Measurements from ENCODE around the gene PRDM10. TPM values are rescaled to one million over a fixed set of nuclear protein-coding genes. Genes with fewer than 3 reads are reported as not detected.
A peak's percentile ranks its signal among the peaks of the same experiment; 100 is the strongest.

The PRDM10 gene
- total RNA-seq, 6 donors from 2014 or later = 6.8 to 13.9 (median 12.7) TPM

DNA sequence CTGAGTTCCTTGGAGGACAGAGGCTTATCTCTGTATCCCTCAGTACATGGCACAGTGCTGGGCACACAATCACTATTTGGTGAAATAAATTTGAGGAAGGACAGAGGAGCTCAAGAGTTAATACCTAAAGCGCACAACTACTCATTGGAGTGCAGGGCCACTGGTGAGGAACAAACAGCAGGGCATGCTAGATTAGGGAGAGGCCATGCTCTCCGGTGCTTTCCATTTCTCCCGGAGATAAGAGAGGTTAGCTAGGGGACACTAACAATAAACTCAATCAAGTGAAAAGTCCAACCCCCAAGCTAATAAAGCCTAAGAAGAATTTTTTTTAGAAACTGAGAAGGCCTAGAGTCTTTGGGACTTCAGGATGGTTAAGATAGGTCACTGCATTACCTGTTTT lies 136.3 kb downstream of the PRDM10 start:
- Histone ChIP-seq H3K4me3 (no peak overlapping the region), H3K36me3 (peaks cover 34 to 81% (median 71%) of the 10 kb centered on the region in 4 donors), H3K4me1 (peaks cover 4 to 12% (median 7%) of the 10 kb centered on the region in 4 donors), H3K9me3 (no peaks in the 10 kb centered on the region), H3K27me3 (no peaks in the 10 kb centered on the region), H3K27ac (no peak overlapping the region)
- TF ChIP-seq EP300 (IDR thresholded peaks at IDR 0.05) = no peak
- TF ChIP-seq POLR2AphosphoS5 (IDR thresholded peaks at IDR 0.05) = no peak
- TF ChIP-seq, protein P1, sequence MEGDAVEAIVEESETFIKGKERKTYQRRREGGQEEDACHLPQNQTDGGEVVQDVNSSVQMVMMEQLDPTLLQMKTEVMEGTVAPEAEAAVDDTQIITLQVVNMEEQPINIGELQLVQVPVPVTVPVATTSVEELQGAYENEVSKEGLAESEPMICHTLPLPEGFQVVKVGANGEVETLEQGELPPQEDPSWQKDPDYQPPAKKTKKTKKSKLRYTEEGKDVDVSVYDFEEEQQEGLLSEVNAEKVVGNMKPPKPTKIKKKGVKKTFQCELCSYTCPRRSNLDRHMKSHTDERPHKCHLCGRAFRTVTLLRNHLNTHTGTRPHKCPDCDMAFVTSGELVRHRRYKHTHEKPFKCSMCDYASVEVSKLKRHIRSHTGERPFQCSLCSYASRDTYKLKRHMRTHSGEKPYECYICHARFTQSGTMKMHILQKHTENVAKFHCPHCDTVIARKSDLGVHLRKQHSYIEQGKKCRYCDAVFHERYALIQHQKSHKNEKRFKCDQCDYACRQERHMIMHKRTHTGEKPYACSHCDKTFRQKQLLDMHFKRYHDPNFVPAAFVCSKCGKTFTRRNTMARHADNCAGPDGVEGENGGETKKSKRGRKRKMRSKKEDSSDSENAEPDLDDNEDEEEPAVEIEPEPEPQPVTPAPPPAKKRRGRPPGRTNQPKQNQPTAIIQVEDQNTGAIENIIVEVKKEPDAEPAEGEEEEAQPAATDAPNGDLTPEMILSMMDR (IDR thresholded peaks at IDR 0.05) = no peak
- no peak for TF ChIP-seq POLR2A (IDR thresholded peaks at IDR 0.05)
- no peak for DNase-seq
- no peak for ATAC-seq (ENCODE audit: low FRiP score in 2 of 2)
- 77 to 85% methylated on average over 3 of the region's 3 CpGs for WGBS, 2 donors

DNA sequence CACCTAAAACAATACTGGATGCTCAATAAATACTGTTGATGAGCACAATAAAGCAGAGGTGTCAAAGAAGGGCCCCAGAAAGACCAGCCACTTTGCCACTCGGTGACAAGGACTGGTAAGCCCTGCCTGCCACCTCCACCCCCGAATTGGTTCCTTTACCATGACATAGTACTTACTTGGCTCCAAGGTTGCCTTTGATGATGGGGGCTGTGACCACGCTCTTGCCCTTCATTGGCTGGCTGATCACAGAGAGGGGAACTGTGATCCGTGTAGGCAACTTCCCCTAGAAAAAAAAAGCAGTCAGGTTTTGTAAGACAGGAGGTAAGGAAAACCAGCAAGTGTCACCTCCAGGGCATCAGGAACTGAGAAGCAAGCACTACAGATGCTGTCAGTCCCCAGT lies 136.9 kb downstream of the PRDM10 start:
- TF ChIP-seq POLR2A (IDR thresholded peaks at IDR 0.05) (no peak), POLR2AphosphoS5 (IDR thresholded peaks at IDR 0.05) (no peak), EP300 (IDR thresholded peaks at IDR 0.05) (no peak)
- TF ChIP-seq, protein P1 (IDR thresholded peaks at IDR 0.05) = no peak
- H3K27me3 ChIP-seq = no peaks in the 10 kb centered on the region
- H3K27ac ChIP-seq = no peak overlapping the region
- no peak for DNase-seq
- peaks cover 4 to 14% (median 7%) of the 10 kb centered on the region in 4 donors for H3K4me1 ChIP-seq
- 82 to 90% methylated on average over 4 of the region's 4 CpGs for WGBS, 2 donors
- H3K36me3 ChIP-seq = peaks cover 34 to 77% (median 66%) of the 10 kb centered on the region in 4 donors
- no peaks in the 10 kb centered on the region for H3K9me3 ChIP-seq
- no peak for ATAC-seq (ENCODE audit: low FRiP score in 2 of 2)
- H3K4me3 ChIP-seq = no peak overlapping the region

DNA sequence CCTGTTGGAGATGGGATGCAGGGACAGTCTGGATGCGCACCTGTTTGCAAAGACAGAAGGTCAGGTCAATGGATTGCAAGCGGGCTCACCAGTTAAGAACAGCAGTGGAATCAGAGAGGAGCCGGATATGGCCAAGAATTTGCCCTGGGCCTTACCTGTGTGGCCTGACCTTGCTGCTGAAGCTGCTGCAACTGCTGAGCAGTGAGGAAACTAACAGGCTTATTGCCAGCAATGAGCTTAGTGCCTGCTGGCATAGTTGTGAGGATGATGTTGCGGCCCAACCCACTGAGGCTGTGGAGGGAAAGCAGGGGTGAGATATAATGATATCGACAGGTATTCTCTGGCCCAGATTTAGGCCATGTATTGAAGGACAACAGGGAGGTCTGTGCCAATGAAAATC lies 137.8 kb downstream of the PRDM10 start:
- DNase-seq = no peak
- H3K4me1 ChIP-seq = peaks cover 4 to 14% (median 7%) of the 10 kb centered on the region in 4 donors
- TF ChIP-seq POLR2A (IDR thresholded peaks at IDR 0.05) (no peak), EP300 (IDR thresholded peaks at IDR 0.05) (no peak), POLR2AphosphoS5 (IDR thresholded peaks at IDR 0.05) (no peak)
- TF ChIP-seq, protein P1 (IDR thresholded peaks at IDR 0.05) = no peak
- no peak for ATAC-seq (ENCODE audit: low FRiP score in 2 of 2)
- 92 to 98% methylated on average over 4 to 5 of the region's 5 CpGs for whole genome bisulfite sequencing, 2 donors
- H3K9me3 ChIP-seq = no peaks in the 10 kb centered on the region
- peaks cover 33 to 77% (median 57%) of the 10 kb centered on the region in 4 donors for H3K36me3 ChIP-seq
- H3K4me3 ChIP-seq = no peak overlapping the region
- H3K27ac ChIP-seq = no peak overlapping the region
- H3K27me3 ChIP-seq = no peaks in the 10 kb centered on the region

DNA sequence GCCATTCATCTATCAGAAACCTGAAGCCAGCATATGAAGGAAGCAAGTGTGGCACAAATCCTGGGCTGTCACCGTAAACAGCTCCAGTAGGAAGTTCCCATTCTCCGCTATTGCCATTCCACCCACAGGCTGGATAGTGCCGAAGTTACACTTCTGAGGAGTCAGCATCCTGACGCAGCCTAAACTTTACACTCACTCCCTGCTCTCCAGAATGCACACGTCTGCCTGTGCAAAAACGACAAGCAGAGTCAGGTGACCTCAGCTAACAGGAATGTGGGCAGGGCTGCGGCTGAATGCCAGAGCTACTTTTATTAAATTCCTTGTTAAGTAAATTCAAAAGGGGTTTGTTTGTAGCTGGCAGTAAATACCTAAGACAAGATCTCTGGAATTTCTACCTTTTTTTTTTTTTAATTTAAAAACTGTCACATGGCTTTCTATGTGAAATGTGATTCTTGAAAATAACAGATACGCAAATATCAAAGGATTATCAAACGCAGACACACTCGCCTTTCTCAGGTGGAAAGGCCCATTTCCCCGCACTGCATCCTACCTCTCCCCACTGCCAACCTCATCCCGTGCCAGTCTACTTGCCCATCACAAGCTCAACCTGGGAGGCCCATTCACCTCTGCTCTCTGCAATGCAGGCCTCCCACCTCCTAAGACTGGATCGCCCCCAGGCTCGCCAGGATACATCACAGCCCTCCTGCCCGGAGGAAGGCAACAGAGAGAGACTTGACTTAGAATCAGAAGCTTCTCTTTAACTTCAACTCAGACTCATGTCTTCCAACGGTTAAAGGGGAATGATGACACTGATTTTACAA lies 140.7 kb downstream of the PRDM10 start:
- H3K4me1 ChIP-seq = peaks cover 4 to 14% (median 7%) of the 10 kb centered on the region in 4 donors
- no peaks in the 10 kb centered on the region for H3K9me3 ChIP-seq
- DNase-seq (peak in 1 of 2 donors; percentile 86), ATAC-seq (ENCODE audit: low FRiP score in 2 of 2) (peak; percentile 78 to 93)
- TF ChIP-seq EP300 (IDR thresholded peaks at IDR 0.05) (peak in 1 of 4 donors; percentile 61), POLR2A (IDR thresholded peaks at IDR 0.05) (peak in 3 of 4 donors; percentile 22 to 71 (median 52)), POLR2AphosphoS5 (IDR thresholded peaks at IDR 0.05) (peak; percentile 28 to 66)
- TF ChIP-seq, protein P1 (IDR thresholded peaks at IDR 0.05) = no peak
- peaks cover 24 to 65% (median 39%) of the 10 kb centered on the region in 4 donors for H3K36me3 ChIP-seq
- H3K27ac ChIP-seq = peak overlapping the region; percentile 63 to 80 (median 75)
- no peaks in the 10 kb centered on the region for H3K27me3 ChIP-seq
- H3K4me3 ChIP-seq = peak overlapping the region in 3 of 4 donors; percentile 26 to 38 (median 36)
- 64 to 69% methylated on average over 16 of the region's 16 CpGs for WGBS, 2 donors
